ENCODE measurements around the gene DEK.
"Not testable (repeated sequence)": the region's sequence is repeated elsewhere in the genome, so short reads cannot be mapped to it uniquely, and the experiment has no call there.

DEK gene

DNA sequence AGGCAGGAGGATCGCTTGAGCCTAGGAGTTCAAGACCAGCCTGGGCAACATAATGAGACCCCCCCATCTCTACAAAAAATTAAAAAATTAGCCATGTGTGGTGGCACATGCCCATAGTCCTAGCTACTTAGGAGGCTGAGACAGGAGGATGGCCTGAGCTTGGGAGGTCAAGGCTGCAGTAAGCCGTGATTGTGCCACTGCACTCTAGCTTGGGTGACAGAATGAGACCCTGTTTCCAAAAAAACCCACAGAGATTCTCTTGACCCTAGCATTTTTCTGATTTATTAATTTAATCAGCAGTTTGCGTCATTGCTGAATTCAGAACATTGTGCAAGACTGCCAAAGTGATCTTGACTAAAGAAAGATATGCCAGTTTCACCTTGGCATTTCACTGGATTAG is 72.3 kb downstream of the DEK start:
- DNase-seq = no peak

DNA sequence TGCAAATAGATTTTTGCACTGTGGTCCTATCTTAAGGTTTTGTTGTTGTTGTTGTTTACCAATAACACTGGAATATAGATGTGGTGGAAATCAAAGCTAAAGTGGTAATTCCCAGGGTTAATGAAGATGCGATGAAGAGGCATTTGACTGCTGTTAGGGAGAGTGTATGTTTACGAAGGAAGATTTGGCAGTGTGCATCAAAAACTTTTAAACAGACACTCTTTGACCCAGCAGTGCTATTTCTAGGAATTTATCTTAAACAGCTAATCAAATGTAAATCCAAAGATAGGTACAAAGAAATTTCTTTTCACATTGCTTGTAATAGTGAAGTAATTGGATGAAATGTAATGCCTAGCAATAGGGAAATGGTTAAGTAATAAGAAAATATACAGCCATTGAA is 75.1 kb downstream of the DEK start:
- DNase-seq = no peak

DNA sequence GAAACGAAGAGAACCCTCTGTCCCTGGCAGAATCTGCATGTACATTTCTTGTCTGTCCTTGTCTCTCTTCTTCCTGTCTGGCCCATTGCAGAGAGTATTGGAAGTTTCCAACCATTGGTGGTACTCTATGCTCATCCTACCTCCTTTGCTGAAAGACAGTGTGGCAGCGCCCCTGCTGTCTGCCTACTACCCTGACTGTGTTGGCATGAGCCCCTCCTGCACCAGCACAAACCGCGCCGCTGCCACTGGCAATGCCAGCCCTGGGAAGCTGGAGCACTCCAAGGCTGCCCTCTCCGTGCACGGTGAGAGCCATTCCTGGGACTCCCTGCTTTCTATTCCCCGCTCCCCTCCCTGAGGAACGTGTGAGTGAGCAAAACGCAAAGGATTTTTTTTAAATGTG is 76.6 kb downstream of the DEK start:
- DNase-seq = no peak

DNA sequence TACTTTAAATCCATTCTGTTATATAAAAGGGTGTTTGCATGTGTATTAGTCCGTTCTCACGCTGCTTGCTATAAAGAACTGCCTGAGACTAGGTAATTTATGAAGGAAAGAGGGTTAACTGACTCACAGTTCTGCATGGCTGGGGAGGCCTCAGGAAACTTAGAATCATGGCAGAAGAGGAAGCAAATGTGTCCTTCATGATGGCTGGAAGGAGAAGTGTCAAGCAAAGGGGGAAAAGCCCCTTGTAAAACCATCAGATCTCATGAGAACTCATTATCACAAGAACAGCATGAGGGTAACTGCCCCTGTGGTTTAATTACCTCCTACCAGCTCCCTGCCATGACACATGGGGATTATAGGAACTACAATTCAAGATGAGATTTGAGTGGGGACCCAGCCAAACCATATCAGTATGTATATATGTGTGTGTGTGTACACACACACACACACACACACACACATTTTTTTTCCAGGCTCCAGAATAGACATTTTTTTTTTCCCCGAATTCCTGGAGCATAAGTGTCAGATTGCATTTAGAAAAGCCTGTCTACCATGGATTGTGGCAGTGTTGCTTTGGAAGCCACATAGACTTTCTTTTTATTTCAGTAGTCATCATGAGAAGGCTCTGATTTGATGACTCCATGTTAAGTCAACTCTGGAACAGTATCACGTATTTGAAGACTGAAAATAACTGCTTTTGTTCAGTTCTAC is 77.6 kb downstream of the DEK start:
- no peak for DNase-seq

DNA sequence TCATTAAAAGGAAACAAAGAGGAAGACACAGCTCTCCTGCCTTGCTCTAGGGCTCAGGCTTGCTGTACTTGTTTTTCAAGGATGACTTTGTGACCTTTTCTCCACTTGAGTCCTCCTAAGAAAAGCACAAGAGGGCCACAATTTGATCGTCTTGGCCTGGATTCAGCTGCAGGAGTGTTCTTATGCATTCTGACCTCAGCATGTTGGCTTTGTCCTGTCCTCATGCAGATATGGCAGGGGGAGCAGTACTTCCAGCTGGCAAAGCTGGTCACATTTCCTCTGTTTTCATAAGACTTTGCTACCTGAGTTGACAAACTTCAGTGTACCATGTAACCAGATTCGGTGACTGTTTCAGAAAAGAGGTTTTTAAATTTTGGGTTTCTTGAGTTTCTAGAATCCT is 78.3 kb downstream of the DEK start:
- no peak for DNase-seq

DNA sequence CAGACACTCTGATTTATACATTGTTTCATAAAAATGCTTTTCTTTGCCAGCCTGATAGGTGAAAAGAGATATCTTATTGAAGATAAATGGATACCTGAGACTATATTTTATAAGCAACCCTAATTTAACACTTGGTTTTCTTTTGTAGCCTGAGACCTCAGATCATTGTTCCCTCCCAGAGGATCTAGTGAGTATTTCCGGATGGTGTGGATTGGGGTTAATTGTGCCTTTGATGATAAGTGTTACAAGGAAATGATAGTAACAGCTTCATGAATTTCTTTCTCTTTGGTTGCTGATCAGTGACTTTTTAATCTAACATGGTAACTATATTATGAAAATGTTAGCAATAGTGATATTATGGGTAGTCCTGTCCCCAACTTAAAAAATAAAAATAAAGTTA is 78.7 kb downstream of the DEK start:
- DNase-seq = no peak

DNA sequence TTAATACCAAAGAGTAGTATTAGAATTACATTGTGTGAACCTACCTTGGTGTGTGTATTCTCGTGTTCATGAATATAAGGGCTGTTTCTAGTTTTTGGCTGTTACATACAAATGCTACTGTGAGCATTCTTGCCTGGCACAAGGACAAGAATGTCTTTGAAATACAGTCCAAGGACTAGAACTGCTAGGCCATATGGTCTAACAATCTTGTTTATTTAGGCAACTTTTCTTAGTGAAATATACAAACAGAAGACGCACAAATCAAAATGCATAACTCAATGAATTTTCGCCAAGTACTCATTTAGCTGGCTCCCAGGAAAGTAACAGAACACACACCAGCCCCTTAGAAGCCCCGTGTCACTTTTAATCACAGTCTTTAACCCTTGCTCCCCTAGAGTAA is 80.6 kb downstream of the DEK start:
- no peak for DNase-seq

DNA sequence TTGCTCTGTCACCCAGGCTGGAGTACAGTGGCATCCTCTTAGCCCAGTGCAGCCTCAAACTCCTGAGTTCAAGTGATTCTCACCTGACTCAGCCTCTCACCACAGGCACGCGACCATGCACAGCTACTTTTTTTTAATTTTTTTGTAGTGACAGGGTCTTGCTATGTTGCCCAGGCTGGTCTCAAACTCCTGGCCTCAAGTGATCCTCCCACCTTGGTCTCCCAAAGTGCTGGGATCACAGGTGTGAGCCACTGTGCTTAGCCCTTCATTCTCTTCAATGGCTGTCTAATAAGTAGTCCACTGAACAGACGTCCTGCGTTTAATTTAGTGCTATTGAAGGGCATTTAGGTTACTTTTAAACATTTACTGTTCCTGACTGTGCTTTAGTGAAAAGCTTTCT is 81.8 kb downstream of the DEK start:
- DNase-seq = no peak

DNA sequence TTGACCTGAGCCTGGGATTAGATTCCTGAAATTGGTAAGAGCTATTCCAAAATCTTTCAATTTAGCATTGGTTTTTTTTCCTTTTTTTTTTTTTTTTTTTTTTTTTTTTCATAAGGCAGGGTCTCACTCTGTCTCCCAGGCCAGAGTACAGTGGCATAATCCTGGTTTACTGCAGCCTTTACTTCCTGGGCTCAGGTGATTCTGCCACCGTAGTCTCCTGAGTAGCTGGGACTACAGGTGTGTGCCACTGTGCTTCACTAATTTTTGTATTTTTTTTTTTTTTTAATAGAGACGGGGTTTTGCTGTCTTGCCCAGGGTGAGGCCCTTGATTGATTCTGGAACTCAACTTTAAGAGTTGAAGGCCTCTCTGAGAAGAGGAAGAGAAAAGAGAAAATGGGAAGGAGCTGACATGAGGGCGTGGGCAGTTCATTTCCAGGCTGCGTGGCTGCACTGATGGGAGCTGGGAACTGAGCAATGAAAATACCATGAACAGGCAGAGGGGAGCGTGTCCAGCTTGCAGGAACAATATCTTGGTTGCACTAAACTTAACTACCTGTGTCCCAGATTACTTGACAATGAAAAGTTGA is 84.5 kb downstream of the DEK start:
- no peak for DNase-seq

DNA sequence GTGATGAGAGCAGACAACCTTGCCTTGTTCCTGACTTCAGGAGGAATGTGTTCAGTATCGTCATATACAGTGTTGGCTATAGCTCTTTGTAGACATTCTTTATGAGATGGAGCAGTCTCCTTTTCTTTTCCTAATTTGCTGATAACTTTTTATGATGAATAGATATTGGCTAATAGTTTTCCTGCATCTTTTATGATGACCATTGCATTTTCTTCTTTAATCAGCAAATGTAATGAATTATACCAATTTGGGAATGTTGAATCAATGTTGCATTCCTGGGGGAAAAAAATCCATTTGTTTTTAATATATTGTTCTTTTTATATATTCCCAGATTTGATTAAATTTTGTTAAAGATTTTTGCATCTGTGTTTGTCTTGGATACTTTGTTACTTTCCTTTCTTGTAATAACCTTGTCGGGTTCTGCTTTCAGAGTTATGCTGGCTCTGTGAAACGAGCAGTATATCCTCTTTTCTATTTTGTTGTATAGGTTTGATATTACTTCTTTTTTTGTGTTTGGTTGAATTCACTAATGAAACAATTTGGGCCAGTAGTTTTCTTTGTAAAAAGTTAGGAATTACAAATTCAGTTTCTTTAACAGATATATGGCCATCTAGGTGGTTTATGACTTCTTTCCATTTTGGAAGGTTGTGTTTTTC is 85.2 kb downstream of the DEK start:
- no peak for DNase-seq

DNA sequence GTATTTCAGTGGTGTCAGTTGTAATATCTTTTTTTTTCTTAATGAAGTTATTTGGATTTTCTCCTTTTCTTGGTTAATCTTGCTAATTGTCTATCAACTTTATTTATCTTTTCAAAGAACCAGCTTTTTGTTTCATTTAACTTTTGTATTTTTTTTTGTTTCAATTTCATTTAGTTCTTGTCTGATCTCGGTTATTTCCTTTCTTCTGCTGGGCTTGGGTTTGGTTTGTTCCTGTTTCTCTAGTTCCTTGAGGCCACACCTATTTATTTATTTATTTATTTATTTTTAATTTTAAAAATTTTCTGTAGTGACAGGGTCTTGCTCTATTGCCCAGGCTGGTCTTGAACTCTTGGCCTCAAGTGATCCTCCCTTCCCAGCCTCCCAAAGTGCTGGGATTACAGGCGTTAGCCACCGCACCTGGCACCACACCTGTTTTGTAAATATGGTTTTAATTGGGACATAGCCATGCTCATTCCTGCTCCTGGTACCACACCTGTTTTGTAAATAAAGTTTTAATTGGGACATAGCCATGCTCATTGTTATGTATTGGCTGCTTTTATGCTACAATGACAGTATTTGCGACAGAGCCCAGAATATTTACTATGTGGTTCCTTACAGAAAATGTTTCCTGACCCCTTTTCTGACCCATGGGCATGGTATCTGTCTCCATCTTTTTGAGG is 86.9 kb downstream of the DEK start:
- DNase-seq = no peak

DNA sequence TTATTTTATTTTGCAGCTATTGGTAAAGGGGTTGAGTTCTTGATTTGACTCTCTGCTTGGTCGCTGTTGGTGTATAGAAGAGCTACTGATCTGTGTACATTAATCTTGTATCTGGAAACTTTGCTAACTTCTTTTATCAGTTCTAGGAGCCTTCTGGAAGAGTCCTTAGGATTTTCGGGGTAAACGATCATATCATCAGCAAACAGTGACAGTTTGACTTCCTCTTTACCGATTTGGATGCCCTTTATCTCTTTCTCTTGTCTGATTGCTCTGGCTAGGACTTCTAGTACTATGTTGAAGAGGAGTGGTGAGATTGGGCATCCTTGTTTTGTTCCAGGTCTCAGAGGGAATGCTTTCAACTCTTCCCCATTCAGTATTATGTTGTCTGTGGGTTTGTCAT is 88.1 kb downstream of the DEK start:
- not testable (repeated sequence) for DNase-seq
